Astrocyte of the cerebellum (primary cell): Measurements from ENCODE around the gene IFNK.

ENCODE experiments used
- DNase-seq: peaks from one replicate; pipeline ENCODE4 v3.0.0-alpha.2; 2011; ENCODE audit warnings: low read depth
- H3K4me3 ChIP-seq: 2 replicates; pipeline ENCODE4 v1.5.1; 2011; ENCODE audit warnings: mild to moderate bottlenecking, low read depth, low read length, moderate library complexity
- in situ Hi-C: cut with HindIII; loops from 2 replicates; pipeline ENCODE4 v1.10.0; 2017; ENCODE audit warnings: low sequenced_read_pairs
- TF ChIP-seq, protein P1 (sequence below): IDR thresholded peaks from 2 replicates; pipeline ENCODE4 v1.5.1; 2012; ENCODE audit warnings: low read length, low read depth, moderate library complexity, mild to moderate bottlenecking; ENCODE audit errors: missing control alignments

The IFNK gene

GRCh38 chr9:27572918-27573633, 49.0 kb downstream of the IFNK start, which contains the start of gene C9orf72:
Gene C9orf72 (minus strand): TSS chr9:27573481. CDS start chr9:27567120, 6,361 bp downstream.
- peak within 1 kb of the TSS; percentile 72 for H3K4me3 ChIP-seq
- DNase-seq, result no peak
- in situ Hi-C loops, result no loop called here
- TF ChIP-seq, protein P1, sequence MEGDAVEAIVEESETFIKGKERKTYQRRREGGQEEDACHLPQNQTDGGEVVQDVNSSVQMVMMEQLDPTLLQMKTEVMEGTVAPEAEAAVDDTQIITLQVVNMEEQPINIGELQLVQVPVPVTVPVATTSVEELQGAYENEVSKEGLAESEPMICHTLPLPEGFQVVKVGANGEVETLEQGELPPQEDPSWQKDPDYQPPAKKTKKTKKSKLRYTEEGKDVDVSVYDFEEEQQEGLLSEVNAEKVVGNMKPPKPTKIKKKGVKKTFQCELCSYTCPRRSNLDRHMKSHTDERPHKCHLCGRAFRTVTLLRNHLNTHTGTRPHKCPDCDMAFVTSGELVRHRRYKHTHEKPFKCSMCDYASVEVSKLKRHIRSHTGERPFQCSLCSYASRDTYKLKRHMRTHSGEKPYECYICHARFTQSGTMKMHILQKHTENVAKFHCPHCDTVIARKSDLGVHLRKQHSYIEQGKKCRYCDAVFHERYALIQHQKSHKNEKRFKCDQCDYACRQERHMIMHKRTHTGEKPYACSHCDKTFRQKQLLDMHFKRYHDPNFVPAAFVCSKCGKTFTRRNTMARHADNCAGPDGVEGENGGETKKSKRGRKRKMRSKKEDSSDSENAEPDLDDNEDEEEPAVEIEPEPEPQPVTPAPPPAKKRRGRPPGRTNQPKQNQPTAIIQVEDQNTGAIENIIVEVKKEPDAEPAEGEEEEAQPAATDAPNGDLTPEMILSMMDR, result no peak

DNA sequence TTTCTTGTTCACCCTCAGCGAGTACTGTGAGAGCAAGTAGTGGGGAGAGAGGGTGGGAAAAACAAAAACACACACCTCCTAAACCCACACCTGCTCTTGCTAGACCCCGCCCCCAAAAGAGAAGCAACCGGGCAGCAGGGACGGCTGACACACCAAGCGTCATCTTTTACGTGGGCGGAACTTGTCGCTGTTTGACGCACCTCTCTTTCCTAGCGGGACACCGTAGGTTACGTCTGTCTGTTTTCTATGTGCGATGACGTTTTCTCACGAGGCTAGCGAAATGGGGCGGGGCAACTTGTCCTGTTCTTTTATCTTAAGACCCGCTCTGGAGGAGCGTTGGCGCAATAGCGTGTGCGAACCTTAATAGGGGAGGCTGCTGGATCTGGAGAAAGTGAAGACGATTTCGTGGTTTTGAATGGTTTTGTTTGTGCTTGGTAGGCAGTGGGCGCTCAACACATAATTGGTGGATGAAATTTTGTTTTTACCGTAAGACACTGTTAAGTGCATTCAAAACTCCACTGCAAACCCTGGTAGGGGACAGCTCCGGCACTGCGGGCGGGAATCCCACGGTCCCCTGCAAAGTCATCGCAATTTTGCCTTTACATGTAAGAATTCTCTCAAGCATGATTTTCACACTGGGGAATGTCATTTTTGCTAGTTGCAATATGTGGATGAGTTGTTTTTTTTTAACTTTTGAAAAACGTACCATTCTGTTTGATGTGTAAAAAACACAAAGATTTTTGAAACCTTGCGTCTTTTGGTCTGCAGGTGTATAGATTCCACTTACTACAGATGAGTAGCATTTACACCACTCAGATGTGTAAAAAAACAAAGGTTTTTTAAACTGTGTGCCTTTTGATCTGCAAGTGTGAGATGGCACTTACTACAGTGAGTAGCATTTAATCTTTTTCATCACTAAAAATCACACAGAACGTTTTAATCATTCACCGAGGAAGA, 49.8 kb downstream of the IFNK start:
- TF ChIP-seq, protein P1, result no peak
- peak; percentile 98 for DNase-seq
- peak overlapping the region; percentile 72 for H3K4me3 ChIP-seq
- in situ Hi-C loops, result no loop called here
